Astrocyte (in vitro differentiated cells and primary cell): ENCODE data around the gene TIMM44.

ENCODE experiments used
- CTCF ChIP-seq: IDR thresholded peaks from 2 replicates; pipeline ENCODE4 v1.5.1; 2011; ENCODE audit warnings: low read depth, mild to moderate bottlenecking, inconsistent platforms, low read length, moderate library complexity; ENCODE audit not compliant: insufficient read depth
- EZH2 ChIP-seq: IDR thresholded peaks from 2 replicates; pipeline ENCODE4 v1.6.1; 2012; ENCODE audit warnings: mild to moderate bottlenecking, low read length, inconsistent platforms; ENCODE audit not compliant: insufficient read depth

GRCh38 chr19:7916955-7917266 lies 26.6 kb downstream of the TIMM44 start:
- no peak for TF ChIP-seq CTCF
- TF ChIP-seq EZH2: peak; percentile 85
